HUES48 (cell line): ENCODE measurements around the gene PPP4R3A.
"Not testable (repeated sequence)": the region's sequence is repeated elsewhere in the genome, so short reads cannot be mapped to it uniquely, and the experiment has no call there.

Source experiments
- H3K27ac ChIP-seq: one replicate; pipeline ENCODE4 v1.7.0; 2013; ENCODE audit warnings: low read depth, low read length, inconsistent platforms
- H3K27me3 ChIP-seq: 2 replicates; pipeline ENCODE4 v1.6.1; 2013; ENCODE audit warnings: mild to moderate bottlenecking, low read length; ENCODE audit not compliant: control insufficient read depth, insufficient read depth
- H3K36me3 ChIP-seq: 2 replicates; pipeline ENCODE4 v1.6.1; 2013; ENCODE audit warnings: low read length; ENCODE audit not compliant: control insufficient read depth, insufficient read depth
- H3K4me1 ChIP-seq: 2 replicates; pipeline ENCODE4 v1.6.1; 2013; ENCODE audit warnings: mild to moderate bottlenecking, low read length; ENCODE audit not compliant: control insufficient read depth, insufficient read depth
- H3K4me3 ChIP-seq: 2 replicates; pipeline ENCODE4 v1.5.1; 2013; ENCODE audit warnings: mild to moderate bottlenecking, low read depth, low read length
- H3K9ac ChIP-seq: 2 replicates; pipeline ENCODE4 v1.6.1; 2013; ENCODE audit warnings: mild to moderate bottlenecking, low read depth, low read length, moderate library complexity
- H3K9me3 ChIP-seq: 2 replicates; pipeline ENCODE4 v1.6.1; 2013; ENCODE audit warnings: low read length; ENCODE audit not compliant: control insufficient read depth, insufficient read depth

Gene PPP4R3A

GRCh38 chr14:91503000-91503504 is 7.1 kb downstream of the PPP4R3A start:
- H3K36me3 ChIP-seq: peaks cover 54% of the 10 kb centered on the region
- H3K9ac ChIP-seq: no peak overlapping the region
- no peaks in the 10 kb centered on the region for H3K9me3 ChIP-seq
- no peak overlapping the region for H3K4me3 ChIP-seq
- H3K27me3 ChIP-seq: no peaks in the 10 kb centered on the region
- no peak overlapping the region for H3K27ac ChIP-seq
- no peaks in the 10 kb centered on the region for H3K4me1 ChIP-seq

- Histone ChIP-seq H3K27me3 (no peaks in the 10 kb centered on the region), H3K9ac (no peak overlapping the region), H3K9me3 (no peaks in the 10 kb centered on the region), H3K27ac (no peak overlapping the region), H3K4me3 (no peak overlapping the region), H3K36me3 (peaks cover 48% of the 10 kb centered on the region), H3K4me1 (peaks cover 4% of the 10 kb centered on the region; the same call in 1 of the 2 replicates)
These were observed 7.9 kb downstream of the PPP4R3A start for GRCh38 chr14:91501951-91502930.

GRCh38 chr14:91501348-91501747 is 8.8 kb downstream of the PPP4R3A start:
- peaks cover 13% of the 10 kb centered on the region; the same call in 1 of the 2 replicates for H3K4me1 ChIP-seq
- H3K27ac ChIP-seq: no peak overlapping the region
- H3K36me3 ChIP-seq: peaks cover 43% of the 10 kb centered on the region
- no peak overlapping the region for H3K4me3 ChIP-seq
- no peaks in the 10 kb centered on the region for H3K9me3 ChIP-seq
- H3K27me3 ChIP-seq: no peaks in the 10 kb centered on the region
- no peak overlapping the region for H3K9ac ChIP-seq

- peaks cover 14% of the 10 kb centered on the region; the same call in 1 of the 2 replicates for H3K4me1 ChIP-seq
- no peaks in the 10 kb centered on the region for H3K9me3 ChIP-seq
- H3K9ac ChIP-seq: no peak overlapping the region
- no peaks in the 10 kb centered on the region for H3K27me3 ChIP-seq
- peaks cover 11% of the 10 kb centered on the region; the same call in 1 of the 2 replicates for H3K36me3 ChIP-seq
- no peak overlapping the region for H3K27ac ChIP-seq
- no peak overlapping the region for H3K4me3 ChIP-seq
These were observed 13.3 kb downstream of the PPP4R3A start for GRCh38 chr14:91496790-91497189.

- H3K27me3 ChIP-seq, H3K9ac ChIP-seq, H3K4me3 ChIP-seq, H3K27ac ChIP-seq, H3K9me3 ChIP-seq: not testable (repeated sequence)
- Histone ChIP-seq H3K4me1 (peaks cover 14% of the 10 kb centered on the region; the same call in 1 of the 2 replicates), H3K36me3 (peaks cover 17% of the 10 kb centered on the region)
These were observed 15.6 kb downstream of the PPP4R3A start for GRCh38 chr14:91494392-91495065.

- H3K4me3 ChIP-seq: no peak overlapping the region
- H3K27ac ChIP-seq: no peak overlapping the region
- H3K4me1 ChIP-seq: peaks cover 14% of the 10 kb centered on the region; the same call in 1 of the 2 replicates
- no peak overlapping the region for H3K9ac ChIP-seq
- H3K27me3 ChIP-seq: no peaks in the 10 kb centered on the region
- H3K9me3 ChIP-seq: no peaks in the 10 kb centered on the region
- peaks cover 22% of the 10 kb centered on the region for H3K36me3 ChIP-seq
These were observed 16.9 kb downstream of the PPP4R3A start for GRCh38 chr14:91493169-91493568.

- H3K27me3 ChIP-seq: no peaks in the 10 kb centered on the region
- H3K9me3 ChIP-seq: no peaks in the 10 kb centered on the region
- H3K9ac ChIP-seq: no peak overlapping the region
- H3K36me3 ChIP-seq: peaks cover 90% of the 10 kb centered on the region
- no peak overlapping the region for H3K27ac ChIP-seq
- H3K4me1 ChIP-seq: peaks cover 14% of the 10 kb centered on the region
- H3K4me3 ChIP-seq: no peak overlapping the region
These were observed 25.4 kb downstream of the PPP4R3A start for GRCh38 chr14:91484744-91485143.

GRCh38 chr14:91484186-91484585 is 25.9 kb downstream of the PPP4R3A start:
- no peak overlapping the region for H3K9ac ChIP-seq
- no peaks in the 10 kb centered on the region for H3K9me3 ChIP-seq
- H3K27ac ChIP-seq: no peak overlapping the region
- H3K4me1 ChIP-seq: peaks cover 14% of the 10 kb centered on the region
- H3K4me3 ChIP-seq: no peak overlapping the region
- H3K36me3 ChIP-seq: peaks cover 88% of the 10 kb centered on the region
- H3K27me3 ChIP-seq: no peaks in the 10 kb centered on the region

GRCh38 chr14:91482263-91483013 is 27.7 kb downstream of the PPP4R3A start:
- peaks cover 92% of the 10 kb centered on the region for H3K36me3 ChIP-seq
- H3K9me3 ChIP-seq: no peaks in the 10 kb centered on the region
- H3K27ac ChIP-seq: no peak overlapping the region
- no peaks in the 10 kb centered on the region for H3K27me3 ChIP-seq
- peaks cover 14% of the 10 kb centered on the region for H3K4me1 ChIP-seq
- H3K9ac ChIP-seq: no peak overlapping the region
- no peak overlapping the region for H3K4me3 ChIP-seq

- Histone ChIP-seq H3K27me3 (no peaks in the 10 kb centered on the region), H3K9me3 (no peaks in the 10 kb centered on the region), H3K36me3 (peaks cover 99% of the 10 kb centered on the region), H3K4me3 (no peak overlapping the region), H3K9ac (no peak overlapping the region), H3K4me1 (no peaks in the 10 kb centered on the region), H3K27ac (no peak overlapping the region)
These were observed 32.7 kb downstream of the PPP4R3A start for GRCh38 chr14:91477388-91477787.
